T-cell (primary cell): ENCODE results near the gene GRAMD1A. TPM values are rescaled to one million over a fixed set of nuclear protein-coding genes. Genes with fewer than 3 reads are reported as not detected.
A peak's percentile ranks its signal among the peaks of the same experiment; 100 is the strongest.
"Not testable (repeated sequence)": the region's sequence is repeated elsewhere in the genome, so short reads cannot be mapped to it uniquely, and the experiment has no call there.

Experiments
- ATAC-seq, 4 experiments: fragments of 200-7000 bp in 3 of 4; fragments of 150-1000 bp in 1 of 4; cut with Tn5 transposase; replicated peaks in 1 of 4; 1 replicate in 3 of 4; 2 replicates in 1 of 4; pipeline ENCODE4 v1.10.0; 2021; ENCODE audit warnings: moderate library complexity in 3 of 4, mild to moderate bottlenecking in 2 of 4, moderate number of reproducible peaks in 1 of 4
- CTCF ChIA-PET, 2 donors: fragments of 300-600 bp; sonication (Branson Sonifier 250); formaldehyde crosslinking; loops; one replicate each; lab custom pipeline; 2022; ENCODE audit warnings: antibody characterized with exemption in 2 of 2; lab: Charles Lee
- POLR2A ChIA-PET, 2 donors: fragments of 300-600 bp; sonication (Branson Sonifier 250); formaldehyde crosslinking; loops; one replicate each; lab custom pipeline; 2022; ENCODE audit warnings: antibody characterized with exemption in 2 of 2; lab: Charles Lee
- DNase-seq, 35 experiments: peaks; one replicate each; pipeline versions ENCODE4 v3.0.0 to v3.0.0-alpha.2; 2013 to 2023
- H3K27ac ChIP-seq: one replicate; pipeline ENCODE4 v1.5.1; 2013; ENCODE audit warnings: low read length
- H3K27me3 ChIP-seq, 2 experiments: replicated peaks in 1 of 2; 1 replicate in 1 of 2; 2 replicates in 1 of 2; pipeline versions ENCODE4 v1.6.1 to v1.7.0; 2013; ENCODE audit warnings: low read length in 1 of 2, mixed read lengths in 1 of 2; ENCODE audit not compliant: control insufficient read depth in 2 of 2, insufficient read depth in 2 of 2; ENCODE audit errors: extremely low read depth in 1 of 2
- H3K36me3 ChIP-seq, 2 donors: 1 replicate in 1 of 2; 2 replicates in 1 of 2; pipeline versions ENCODE4 v1.6.1 to v1.7.0; 2013; ENCODE audit warnings: low read length in 1 of 2; ENCODE audit not compliant: control insufficient read depth in 2 of 2, insufficient read depth in 1 of 2; ENCODE audit errors: extremely low read depth in 1 of 2
- H3K4me1 ChIP-seq, 2 experiments: 1 replicate in 1 of 2; 2 replicates in 1 of 2; pipeline versions ENCODE4 v1.6.1 to v1.7.0; 2013; ENCODE audit warnings: low read length in 2 of 2, mixed read lengths in 1 of 2; ENCODE audit not compliant: insufficient read depth in 2 of 2, control insufficient read depth in 1 of 2; ENCODE audit errors: extremely low read depth in 1 of 2
- H3K4me3 ChIP-seq, 2 donors: 1 replicate in 1 of 2; 2 replicates in 1 of 2; pipeline versions ENCODE4 v1.5.1 to v1.7.0; 2013; ENCODE audit warnings: mild to moderate bottlenecking in 2 of 2, low read length in 1 of 2, moderate library complexity in 1 of 2; ENCODE audit not compliant: control insufficient read depth in 1 of 2; ENCODE audit errors: extremely low read depth in 1 of 2
- H3K9me3 ChIP-seq: 2 replicates; pipeline ENCODE4 v1.7.0; 2013
- H3K27ac Mint-ChIP-seq, 2 donors: one replicate each; pipeline ENCODE4 v1.8.0; 2020 to 2021; ENCODE audit warnings: mild to moderate bottlenecking in 2 of 2, mixed read lengths in 2 of 2
- H3K27me3 Mint-ChIP-seq, 2 donors: one replicate each; pipeline ENCODE4 v1.8.0; 2021 to 2022; ENCODE audit warnings: mixed read lengths in 2 of 2
- H3K36me3 Mint-ChIP-seq: one replicate; pipeline ENCODE4 v1.8.0; 2021; ENCODE audit warnings: mixed read lengths
- H3K4me1 Mint-ChIP-seq, 3 donors: one replicate each; pipeline ENCODE4 v1.8.0; 2020 to 2022; ENCODE audit warnings: mixed read lengths in 3 of 3, mild to moderate bottlenecking in 1 of 3
- H3K4me3 Mint-ChIP-seq, 3 donors: one replicate each; pipeline ENCODE4 v1.8.0; 2020 to 2022; ENCODE audit warnings: mild to moderate bottlenecking in 3 of 3, mixed read lengths in 3 of 3, moderate library complexity in 3 of 3
- H3K9me3 Mint-ChIP-seq, 3 donors: one replicate each; pipeline ENCODE4 v1.8.0; 2020 to 2022; ENCODE audit warnings: mixed read lengths in 3 of 3
- WGBS: methylation state at CpG from one replicate; pipeline ENCODE4 v1.1.5; 2013; ENCODE audit warnings: missing lambda C conversion rate; ENCODE audit not compliant: insufficient coverage; 5-methylcytosine and 5-hydroxymethylcytosine counted together
- total RNA-seq, 35 experiments: library from RNA in 6 of 35; stranded (reverse) in 6 of 35; fragments of 120-200 nt in 1 of 35; gene quantifications; one replicate each; pipeline versions ENCODE4 v1.2.1 to v1.2.4 and lab custom pipeline; 2013 to 2026

The GRAMD1A gene
- total RNA-seq, 5 donors from 2014 or later (not counting 1 experiment from before 2014, with no cell fraction given), result 189 to 318 (median 227) TPM

DNA sequence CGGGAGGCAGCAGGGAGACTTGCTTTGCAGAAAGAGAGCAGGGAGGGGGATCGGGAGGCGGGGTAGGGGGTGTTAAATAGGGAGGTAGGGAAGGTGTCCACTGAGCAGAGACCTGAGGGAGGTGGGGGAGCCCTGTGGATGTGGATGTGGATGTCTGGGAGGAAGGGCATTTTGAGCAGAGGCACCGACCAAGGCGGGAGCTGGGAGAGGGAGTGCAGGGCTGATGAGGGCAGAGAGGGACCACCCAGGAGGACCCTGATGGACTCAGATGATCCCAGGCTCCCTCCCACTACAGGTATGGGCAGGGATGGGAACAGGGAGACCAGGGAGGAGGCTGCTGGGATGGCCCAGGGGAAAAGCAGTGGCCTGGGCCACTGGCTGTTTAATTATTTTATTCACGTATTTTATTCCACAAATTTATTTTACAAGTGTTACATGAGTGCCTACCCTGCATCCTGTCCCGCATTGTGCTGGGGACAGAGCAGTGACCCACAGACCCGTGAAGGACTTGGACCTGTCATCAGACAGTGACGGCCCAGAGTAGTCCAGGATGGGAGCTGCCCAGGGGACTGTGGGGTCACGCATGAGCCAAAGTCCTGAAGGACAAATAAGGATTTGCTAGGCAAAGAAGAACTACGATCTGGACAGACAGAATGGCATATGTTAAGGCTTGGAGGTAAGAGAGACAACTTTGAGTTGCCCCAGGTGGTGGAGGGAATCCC is 5.3 kb downstream of the GRAMD1A start:
- Histone ChIP-seq H3K4me3 (no peak overlapping the region), H3K4me1 (peaks cover 9 to 68% of the 10 kb centered on the region in 2 experiments), H3K27me3 (no peaks in the 10 kb centered on the region), H3K36me3 (peaks cover 10 to 37% of the 10 kb centered on the region in 2 donors), H3K9me3 (no peaks in the 10 kb centered on the region), H3K27ac (no peak overlapping the region)
- Mint-ChIP-seq H3K4me3 (no peak overlapping the region), H3K9me3 (no peaks in the 10 kb centered on the region), H3K27ac (peak overlapping the region; percentile 27 to 77), H3K4me1 (peaks cover 62 to 70% (median 63%) of the 10 kb centered on the region in 3 donors), H3K27me3 (no peaks in the 10 kb centered on the region), H3K36me3 (peaks cover 24% of the 10 kb centered on the region)
- 96% methylated on average over 6 of the region's 11 CpGs for WGBS
- DNase-seq, result no peak
- ATAC-seq, result no peak
- ChIA-PET POLR2A (no interaction called here), CTCF (interaction anchor here in 1 of 2 donors (0.5 kb wide), 1 partner anchor 8 kb away, joined by 4 read pairs; no protein-coding TSS in a partner anchor)

DNA sequence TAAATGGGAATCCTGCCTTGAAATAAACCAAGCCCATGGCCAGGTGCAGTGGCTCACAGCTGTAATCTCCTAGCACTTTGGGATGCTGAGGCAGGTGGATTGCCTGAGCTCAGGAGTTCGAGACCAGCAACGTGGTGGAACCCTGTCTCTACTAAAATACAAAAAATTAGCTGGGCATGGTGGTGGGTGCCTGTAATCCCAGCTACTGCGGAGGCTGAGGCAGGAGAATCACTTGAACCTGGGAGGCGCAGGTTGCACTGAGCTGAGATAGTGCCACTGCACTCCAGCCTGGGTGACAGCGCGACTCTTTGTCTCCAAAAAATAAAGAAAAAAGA is 5.9 kb downstream of the GRAMD1A start:
- peak overlapping the region in 1 of 2 donors; percentile 77 for H3K27ac Mint-ChIP-seq
- H3K27me3 ChIP-seq, H3K9me3 Mint-ChIP-seq, DNase-seq, H3K4me3 Mint-ChIP-seq, H3K9me3 ChIP-seq, POLR2A ChIA-PET, H3K4me3 ChIP-seq, H3K27me3 Mint-ChIP-seq, H3K27ac ChIP-seq, ATAC-seq: not testable (repeated sequence)
- 100% methylated on average over 5 of the region's 6 CpGs for WGBS
- H3K4me1 Mint-ChIP-seq, result peaks cover 67 to 73% (median 67%) of the 10 kb centered on the region in 3 donors
- H3K36me3 Mint-ChIP-seq, result peaks cover 28% of the 10 kb centered on the region
- H3K36me3 ChIP-seq, result peaks cover 13 to 41% of the 10 kb centered on the region in 2 donors
- CTCF ChIA-PET, result interaction anchor here in 1 of 2 donors (0.5 kb wide), 1 partner anchor 7 kb away, joined by 4 read pairs; no protein-coding TSS in a partner anchor
- H3K4me1 ChIP-seq, result peaks cover 11 to 70% of the 10 kb centered on the region in 2 experiments

DNA sequence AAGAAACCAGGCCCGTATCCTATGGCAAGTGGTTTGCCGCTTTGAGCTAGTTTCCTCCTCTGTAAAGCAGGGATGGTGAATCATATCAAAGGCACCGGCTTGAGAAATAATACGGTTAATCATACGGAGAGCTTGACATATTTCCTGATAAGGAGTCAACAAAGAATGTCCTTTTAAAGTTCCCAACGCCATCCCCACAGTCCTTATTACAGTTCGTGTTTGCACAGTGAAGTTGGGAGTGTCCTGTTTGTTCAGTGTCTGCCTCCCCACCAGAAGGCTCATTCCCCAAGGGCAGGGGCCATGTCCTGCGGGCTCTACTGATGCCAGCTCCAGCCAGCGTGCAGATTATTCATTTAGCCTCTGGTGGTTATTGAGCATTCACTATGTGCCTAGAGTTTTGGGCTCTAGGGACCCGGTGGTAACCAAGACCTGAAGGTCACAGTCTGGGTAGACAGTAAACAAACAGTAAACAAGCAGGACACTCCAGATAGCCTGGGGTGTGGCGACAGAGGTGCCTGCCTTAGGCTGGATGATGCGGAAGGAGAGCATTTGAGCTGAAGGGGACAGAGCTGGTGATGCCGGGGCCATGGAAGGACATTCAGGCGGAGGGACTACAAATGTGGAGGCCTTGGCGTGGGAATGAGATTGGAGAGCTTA is 6.3 kb downstream of the GRAMD1A start:
- Histone ChIP-seq H3K9me3 (no peaks in the 10 kb centered on the region), H3K27ac (no peak overlapping the region), H3K36me3 (peaks cover 16 to 43% of the 10 kb centered on the region in 2 donors), H3K4me1 (peaks cover 11 to 70% of the 10 kb centered on the region in 2 experiments), H3K27me3 (no peaks in the 10 kb centered on the region), H3K4me3 (no peak overlapping the region)
- CTCF ChIA-PET, result no interaction called here
- peak overlapping the region; percentile 56 to 77 for H3K27ac Mint-ChIP-seq
- peaks cover 68 to 73% (median 72%) of the 10 kb centered on the region in 3 donors for H3K4me1 Mint-ChIP-seq
- 96% methylated on average over 13 of the region's 15 CpGs for WGBS
- ATAC-seq (no peak), DNase-seq (no peak)
- POLR2A ChIA-PET, result no interaction called here
- peaks cover 32% of the 10 kb centered on the region for H3K36me3 Mint-ChIP-seq
- H3K27me3 Mint-ChIP-seq, result no peaks in the 10 kb centered on the region
- H3K9me3 Mint-ChIP-seq, result no peaks in the 10 kb centered on the region
- peak overlapping the region in 1 of 3 donors; percentile 4 for H3K4me3 Mint-ChIP-seq

DNA sequence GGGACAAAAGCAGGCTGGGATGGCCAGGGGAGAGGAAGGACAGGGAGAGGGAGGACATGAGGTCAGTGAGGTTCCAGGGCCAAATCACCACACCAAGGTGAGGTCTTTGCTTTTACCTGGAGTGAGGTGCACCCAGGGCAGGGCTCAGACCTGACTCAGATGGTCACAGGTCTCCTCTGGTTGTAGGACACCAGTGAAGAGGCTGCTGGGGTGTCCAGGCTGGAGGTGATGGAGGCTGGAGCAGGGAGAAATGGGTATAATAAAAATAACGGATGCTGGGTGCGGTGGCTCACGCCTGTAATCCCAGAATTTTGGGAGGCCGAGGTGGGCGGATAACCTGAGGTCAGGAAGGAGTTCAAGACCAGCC is 6.9 kb downstream of the GRAMD1A start:
- no peak overlapping the region for H3K4me3 ChIP-seq
- Mint-ChIP-seq H3K36me3 (peaks cover 32% of the 10 kb centered on the region), H3K4me3 (peak overlapping the region in 1 of 3 donors; percentile 4), H3K4me1 (peaks cover 68 to 74% (median 73%) of the 10 kb centered on the region in 3 donors), H3K9me3 (no peaks in the 10 kb centered on the region), H3K27ac (peak overlapping the region; percentile 56 to 77), H3K27me3 (no peaks in the 10 kb centered on the region)
- H3K36me3 ChIP-seq, result peaks cover 19 to 48% of the 10 kb centered on the region in 2 donors
- no peaks in the 10 kb centered on the region for H3K9me3 ChIP-seq
- ChIA-PET CTCF (no interaction called here), POLR2A (no interaction called here)
- no peaks in the 10 kb centered on the region for H3K27me3 ChIP-seq
- no peak overlapping the region for H3K27ac ChIP-seq
- no peak for DNase-seq
- no peak for ATAC-seq
- WGBS, result 98% methylated on average over 5 of the region's 5 CpGs
- peaks cover 11 to 70% of the 10 kb centered on the region in 2 experiments for H3K4me1 ChIP-seq

DNA sequence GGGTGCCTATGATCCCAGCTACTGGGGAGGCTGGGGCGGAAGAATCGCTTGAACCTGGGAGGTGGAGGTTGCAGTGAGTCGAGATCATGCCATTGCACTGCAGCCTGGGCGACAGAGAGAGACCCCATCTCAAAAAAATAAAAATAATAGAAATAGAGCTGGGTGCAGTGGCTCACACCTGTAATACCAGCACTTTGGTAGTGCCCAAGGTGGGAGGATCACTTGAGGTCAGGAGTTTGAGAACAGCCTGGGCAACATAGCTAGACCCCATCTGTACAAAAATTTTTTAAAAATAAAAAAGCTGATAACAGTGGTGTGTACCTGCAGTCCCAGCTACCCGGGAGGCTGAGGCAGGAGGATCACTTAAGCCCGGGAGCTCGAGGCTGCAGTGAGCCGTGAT is 7.3 kb downstream of the GRAMD1A start:
- H3K36me3 Mint-ChIP-seq, result peaks cover 32% of the 10 kb centered on the region
- not testable (repeated sequence) for H3K27me3 ChIP-seq, H3K9me3 ChIP-seq, ATAC-seq, H3K4me3 Mint-ChIP-seq, H3K27ac ChIP-seq, H3K4me3 ChIP-seq, DNase-seq, H3K27me3 Mint-ChIP-seq, H3K9me3 Mint-ChIP-seq
- ChIA-PET POLR2A (interaction anchor here in 1 of 2 donors (0.6 kb wide), 1 partner anchor 123 kb away, joined by 3 read pairs; no protein-coding TSS in a partner anchor), CTCF (interaction anchor here in 1 of 2 donors (0.6 kb wide), 1 partner anchor 323 kb away, joined by 3 read pairs; no protein-coding TSS in a partner anchor)
- H3K27ac Mint-ChIP-seq, result peak overlapping the region in 1 of 2 donors; percentile 77
- H3K4me1 ChIP-seq, result peaks cover 12 to 70% of the 10 kb centered on the region in 2 experiments
- H3K4me1 Mint-ChIP-seq, result peaks cover 68 to 74% (median 73%) of the 10 kb centered on the region in 3 donors
- peaks cover 22 to 52% of the 10 kb centered on the region in 2 donors for H3K36me3 ChIP-seq
- WGBS, result no CpG with 5 or more reads among the region's 8 CpGs

DNA sequence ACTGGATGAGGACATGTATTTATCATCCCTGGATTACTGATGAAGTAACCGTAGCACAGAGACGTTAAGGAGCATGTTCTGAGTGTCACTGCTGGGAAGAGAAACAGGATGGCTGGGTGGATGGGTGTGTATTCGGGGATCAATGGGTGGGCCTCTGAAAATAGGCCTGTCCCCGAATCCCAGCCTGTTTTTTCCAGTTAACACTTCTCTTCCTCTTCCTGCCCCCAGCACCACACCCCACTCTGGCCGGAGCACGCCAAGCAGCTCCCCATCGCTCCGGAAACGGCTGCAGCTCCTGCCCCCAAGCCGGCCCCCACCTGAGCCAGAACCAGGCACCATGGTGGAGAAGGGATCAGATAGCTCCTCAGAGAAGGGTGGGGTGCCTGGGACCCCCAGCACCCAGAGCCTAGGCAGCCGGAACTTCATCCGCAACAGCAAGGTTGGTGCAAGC is 8.8 kb downstream of the GRAMD1A start:
- H3K27ac ChIP-seq, result no peak overlapping the region
- Mint-ChIP-seq H3K4me3 (no peak overlapping the region), H3K27me3 (no peaks in the 10 kb centered on the region), H3K36me3 (peaks cover 32% of the 10 kb centered on the region), H3K27ac (peak overlapping the region in 1 of 2 donors; percentile 86), H3K4me1 (peaks cover 68 to 74% (median 73%) of the 10 kb centered on the region in 3 donors), H3K9me3 (no peaks in the 10 kb centered on the region)
- H3K36me3 ChIP-seq, result peaks cover 22 to 54% of the 10 kb centered on the region in 2 donors
- no peaks in the 10 kb centered on the region for H3K9me3 ChIP-seq
- WGBS, result 100% methylated on average over 2 of the region's 12 CpGs
- no peak for ATAC-seq
- no peak overlapping the region for H3K4me3 ChIP-seq
- H3K27me3 ChIP-seq, result no peaks in the 10 kb centered on the region
- no peak for DNase-seq
- CTCF ChIA-PET, result no interaction called here
- peaks cover 19 to 70% of the 10 kb centered on the region in 2 experiments for H3K4me1 ChIP-seq
- POLR2A ChIA-PET, result no interaction called here
